ENCODE data around the gene NISCH. TPM values are rescaled to one million over a fixed set of nuclear protein-coding genes. Genes with fewer than 3 reads are reported as not detected.

NISCH gene
- total RNA-seq, 2 experiments from 2014 or later = 50.4 to 52.5 TPM

- CTCF ChIA-PET = interaction anchor here (0.6 kb wide), 1 partner anchor 46 kb away, joined by 4 read pairs; no protein-coding TSS in a partner anchor
- Mint-ChIP-seq H3K4me3 (no peak overlapping the region), H3K9me3 (no peaks in the 10 kb centered on the region), H3K36me3 (ENCODE audit: low read depth) (no peaks in the 10 kb centered on the region), H3K27ac (no peak overlapping the region), H3K27me3 (ENCODE audit: low read depth) (no peaks in the 10 kb centered on the region), H3K4me1 (ENCODE audit: low read depth) (no peaks in the 10 kb centered on the region)
- no peak for DNase-seq
- intact Hi-C loops (cut with micrococcal nuclease) = no loop called here
Observed at GRCh38 chr3:52506266-52506966, 51.0 kb downstream of the NISCH start.

GRCh38 chr3:52507359-52507758 is 52.0 kb downstream of the NISCH start:
- Mint-ChIP-seq H3K36me3 (ENCODE audit: low read depth) (no peaks in the 10 kb centered on the region), H3K4me1 (ENCODE audit: low read depth) (no peaks in the 10 kb centered on the region), H3K27ac (no peak overlapping the region), H3K27me3 (ENCODE audit: low read depth) (no peaks in the 10 kb centered on the region), H3K9me3 (no peaks in the 10 kb centered on the region), H3K4me3 (no peak overlapping the region)
- DNase-seq = no peak
- CTCF ChIA-PET = no interaction called here
- intact Hi-C loops (cut with micrococcal nuclease) = no loop called here

GRCh38 chr3:52509753-52510328 is 54.4 kb downstream of the NISCH start:
- DNase-seq = no peak
- Mint-ChIP-seq H3K27ac (no peak overlapping the region), H3K36me3 (ENCODE audit: low read depth) (no peaks in the 10 kb centered on the region), H3K4me1 (ENCODE audit: low read depth) (no peaks in the 10 kb centered on the region), H3K9me3 (no peaks in the 10 kb centered on the region), H3K27me3 (ENCODE audit: low read depth) (no peaks in the 10 kb centered on the region), H3K4me3 (no peak overlapping the region)
- CTCF ChIA-PET = no interaction called here
- intact Hi-C loops (cut with micrococcal nuclease) = no loop called here

DNA sequence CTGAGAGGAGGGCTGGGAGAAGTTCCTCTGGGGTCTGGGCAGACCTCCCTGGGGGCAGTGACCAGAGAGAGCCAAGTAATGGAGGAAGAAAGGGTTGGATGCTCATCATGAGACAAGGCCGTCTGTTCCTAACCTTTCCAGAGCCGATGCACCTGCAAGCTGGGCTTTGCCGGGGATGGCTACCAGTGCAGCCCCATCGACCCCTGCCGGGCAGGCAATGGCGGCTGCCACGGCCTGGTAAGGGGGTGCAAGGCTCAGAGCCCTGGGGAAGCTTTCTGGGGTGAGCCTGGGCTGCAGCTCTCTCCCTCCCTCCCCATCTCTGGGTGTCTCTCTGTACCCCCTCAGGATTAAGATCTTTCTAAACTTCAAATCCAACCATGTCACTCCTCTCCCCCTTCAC is 56.1 kb downstream of the NISCH start:
- Mint-ChIP-seq H3K27me3 (ENCODE audit: low read depth) (no peaks in the 10 kb centered on the region), H3K36me3 (ENCODE audit: low read depth) (no peaks in the 10 kb centered on the region), H3K27ac (no peak overlapping the region), H3K4me3 (no peak overlapping the region), H3K9me3 (no peaks in the 10 kb centered on the region), H3K4me1 (ENCODE audit: low read depth) (no peaks in the 10 kb centered on the region)
- CTCF ChIA-PET = no interaction called here
- DNase-seq = no peak
- intact Hi-C loops (cut with micrococcal nuclease) = no loop called here

GRCh38 chr3:52512105-52512504 is 56.7 kb downstream of the NISCH start:
- Mint-ChIP-seq H3K4me1 (ENCODE audit: low read depth) (no peaks in the 10 kb centered on the region), H3K27ac (no peak overlapping the region), H3K36me3 (ENCODE audit: low read depth) (no peaks in the 10 kb centered on the region), H3K27me3 (ENCODE audit: low read depth) (no peaks in the 10 kb centered on the region), H3K4me3 (no peak overlapping the region), H3K9me3 (no peaks in the 10 kb centered on the region)
- CTCF ChIA-PET = no interaction called here
- DNase-seq = no peak
- intact Hi-C loops (cut with micrococcal nuclease) = no loop called here

DNA sequence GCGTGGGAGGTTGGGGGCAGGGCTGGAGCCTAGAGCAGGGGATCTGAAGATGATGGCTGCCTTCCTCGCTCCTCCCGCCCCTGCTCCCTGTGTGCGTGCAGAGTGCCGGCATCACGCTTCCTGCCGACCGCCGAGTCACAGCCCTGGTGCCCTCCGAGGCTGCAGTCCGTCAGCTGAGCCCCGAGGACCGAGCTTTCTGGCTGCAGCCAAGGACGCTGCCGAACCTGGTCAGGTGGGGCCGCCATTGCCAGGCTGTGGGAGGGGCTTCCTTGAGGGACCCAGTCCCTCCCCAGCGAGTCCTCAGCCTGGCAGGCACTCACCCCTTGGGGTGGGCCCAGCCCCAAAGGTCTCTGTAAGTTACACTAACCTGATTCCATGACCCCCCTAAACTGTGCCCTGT is 57.3 kb downstream of the NISCH start:
- CTCF ChIA-PET = no interaction called here
- Mint-ChIP-seq H3K9me3 (no peaks in the 10 kb centered on the region), H3K36me3 (ENCODE audit: low read depth) (no peaks in the 10 kb centered on the region), H3K4me1 (ENCODE audit: low read depth) (no peaks in the 10 kb centered on the region), H3K27ac (no peak overlapping the region), H3K4me3 (no peak overlapping the region), H3K27me3 (ENCODE audit: low read depth) (no peaks in the 10 kb centered on the region)
- no peak for DNase-seq
- intact Hi-C loops (cut with micrococcal nuclease) = no loop called here

GRCh38 chr3:52513281-52513680 is 57.9 kb downstream of the NISCH start:
- CTCF ChIA-PET = no interaction called here
- H3K4me3 Mint-ChIP-seq = no peak overlapping the region
- H3K4me1 Mint-ChIP-seq (ENCODE audit: low read depth) = no peaks in the 10 kb centered on the region
- no peaks in the 10 kb centered on the region for H3K36me3 Mint-ChIP-seq (ENCODE audit: low read depth)
- no peaks in the 10 kb centered on the region for H3K27me3 Mint-ChIP-seq (ENCODE audit: low read depth)
- H3K27ac Mint-ChIP-seq = no peak overlapping the region
- intact Hi-C loops (cut with micrococcal nuclease) = no loop called here
- DNase-seq = no peak
- no peaks in the 10 kb centered on the region for H3K9me3 Mint-ChIP-seq

GRCh38 chr3:52514576-52514975 is 59.2 kb downstream of the NISCH start:
- Mint-ChIP-seq H3K27me3 (ENCODE audit: low read depth) (no peaks in the 10 kb centered on the region), H3K9me3 (no peaks in the 10 kb centered on the region), H3K4me1 (ENCODE audit: low read depth) (no peaks in the 10 kb centered on the region), H3K4me3 (no peak overlapping the region), H3K27ac (no peak overlapping the region), H3K36me3 (ENCODE audit: low read depth) (no peaks in the 10 kb centered on the region)
- DNase-seq = no peak
- intact Hi-C loops (cut with micrococcal nuclease) = no loop called here
- CTCF ChIA-PET = no interaction called here

DNA sequence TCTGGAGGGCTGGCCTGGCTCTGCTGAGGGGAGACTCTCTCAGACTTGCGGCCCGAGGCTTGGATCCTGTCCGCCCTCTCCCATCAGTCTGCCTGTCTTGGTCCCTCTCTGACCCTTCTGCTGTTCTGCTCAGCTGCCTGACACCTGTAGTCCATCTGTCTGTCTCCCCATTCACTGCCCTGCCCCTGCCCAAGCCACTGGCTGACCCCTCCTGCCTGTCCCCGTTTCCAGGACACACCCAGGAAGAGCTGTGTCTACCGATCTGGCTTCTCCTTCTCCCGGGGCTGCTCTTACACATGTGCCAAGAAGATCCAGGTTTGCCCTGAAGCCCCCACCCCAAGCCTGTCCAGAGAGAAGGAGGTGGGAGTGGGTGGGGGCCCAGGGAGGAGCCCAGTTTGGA is 59.8 kb downstream of the NISCH start:
- no peak overlapping the region for H3K4me3 Mint-ChIP-seq
- DNase-seq = no peak
- H3K4me1 Mint-ChIP-seq (ENCODE audit: low read depth) = no peaks in the 10 kb centered on the region
- H3K27me3 Mint-ChIP-seq (ENCODE audit: low read depth) = no peaks in the 10 kb centered on the region
- H3K36me3 Mint-ChIP-seq (ENCODE audit: low read depth) = no peaks in the 10 kb centered on the region
- no peak overlapping the region for H3K27ac Mint-ChIP-seq
- intact Hi-C loops (cut with micrococcal nuclease) = no loop called here
- CTCF ChIA-PET = no interaction called here
- H3K9me3 Mint-ChIP-seq = no peaks in the 10 kb centered on the region

GRCh38 chr3:52516509-52517195 is 61.2 kb downstream of the NISCH start:
- Mint-ChIP-seq H3K27me3 (ENCODE audit: low read depth) (no peaks in the 10 kb centered on the region), H3K27ac (no peak overlapping the region), H3K4me3 (no peak overlapping the region), H3K4me1 (ENCODE audit: low read depth) (no peaks in the 10 kb centered on the region), H3K9me3 (no peaks in the 10 kb centered on the region), H3K36me3 (ENCODE audit: low read depth) (no peaks in the 10 kb centered on the region)
- no peak for DNase-seq
- intact Hi-C loops (cut with micrococcal nuclease) = no loop called here
- CTCF ChIA-PET = no interaction called here

- Mint-ChIP-seq H3K9me3 (no peaks in the 10 kb centered on the region), H3K36me3 (ENCODE audit: low read depth) (no peaks in the 10 kb centered on the region), H3K4me3 (no peak overlapping the region), H3K4me1 (ENCODE audit: low read depth) (no peaks in the 10 kb centered on the region), H3K27ac (no peak overlapping the region), H3K27me3 (ENCODE audit: low read depth) (no peaks in the 10 kb centered on the region)
- DNase-seq = no peak
- intact Hi-C loops (cut with micrococcal nuclease) = no loop called here
- CTCF ChIA-PET = interaction anchor here (1.1 kb wide), 1 partner anchor 26 kb away, joined by 3 read pairs; no protein-coding TSS in a partner anchor
Observed at GRCh38 chr3:52517796-52518722, 62.7 kb downstream of the NISCH start.

DNA sequence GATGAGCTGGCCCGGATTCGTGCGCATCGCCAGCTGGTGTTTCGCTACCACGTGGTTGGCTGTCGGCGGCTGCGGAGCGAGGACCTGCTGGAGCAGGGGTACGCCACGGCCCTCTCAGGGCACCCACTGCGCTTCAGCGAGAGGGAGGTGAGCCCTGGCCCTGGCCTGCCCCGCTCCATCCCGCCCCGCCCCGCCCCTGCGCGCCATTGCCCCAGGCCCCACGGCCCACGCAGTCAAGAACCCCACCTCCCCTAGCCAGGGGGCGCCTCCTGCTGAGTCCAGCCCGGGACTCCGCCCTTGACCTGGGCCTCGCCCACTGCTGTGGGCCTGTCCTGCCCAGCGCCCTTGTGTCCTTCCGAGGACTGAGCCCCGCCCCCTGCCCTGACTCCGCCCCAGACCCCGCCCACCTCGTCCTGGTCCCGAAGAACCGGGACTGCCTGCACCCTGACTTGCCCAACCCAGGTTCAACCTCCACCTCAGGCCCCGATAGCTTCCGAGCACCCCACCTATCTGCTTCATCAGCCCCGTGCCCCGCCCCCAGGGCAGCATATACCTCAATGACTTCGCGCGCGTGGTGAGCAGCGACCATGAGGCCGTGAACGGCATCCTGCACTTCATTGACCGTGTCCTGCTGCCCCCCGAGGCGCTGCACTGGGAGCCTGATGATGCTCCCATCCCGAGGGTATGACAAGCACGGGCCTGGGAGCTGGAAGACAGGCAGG is 63.5 kb downstream of the NISCH start:
- no peak for DNase-seq
- no peak overlapping the region for H3K27ac Mint-ChIP-seq
- no peaks in the 10 kb centered on the region for H3K27me3 Mint-ChIP-seq (ENCODE audit: low read depth)
- CTCF ChIA-PET = interaction anchor here (1.1 kb wide), 1 partner anchor 27 kb away, joined by 3 read pairs; no protein-coding TSS in a partner anchor
- intact Hi-C loops (cut with micrococcal nuclease) = no loop called here
- H3K9me3 Mint-ChIP-seq = no peaks in the 10 kb centered on the region
- H3K36me3 Mint-ChIP-seq (ENCODE audit: low read depth) = no peaks in the 10 kb centered on the region
- no peaks in the 10 kb centered on the region for H3K4me1 Mint-ChIP-seq (ENCODE audit: low read depth)
- no peak overlapping the region for H3K4me3 Mint-ChIP-seq

Measured in activated naive CD4-positive, alpha-beta T cell treated with anti-CD3 and anti-CD28 coated beads for 36 hours (primary cell).